HEK293 (cell line): ENCODE results near the gene ANKRD31.

Experiments
- GFI1B ChIP-seq: fragments of 450-650 bp; formaldehyde crosslinking; IDR thresholded peaks from 2 replicates; pipeline ENCODE4 v1.5.1; 2016; ENCODE audit warnings: missing biosample characterization, missing genetic modification characterization
- GLI4 ChIP-seq: fragments of 450-650 bp; formaldehyde crosslinking; IDR thresholded peaks from 2 replicates; pipeline ENCODE4 v1.5.1; 2016; ENCODE audit warnings: missing biosample characterization, missing genetic modification characterization
- KLF10 ChIP-seq: fragments of 450-650 bp; IDR thresholded peaks from 2 replicates; pipeline ENCODE4 v1.5.1; 2018; ENCODE audit warnings: missing biosample characterization, mild to moderate bottlenecking, missing genetic modification characterization
- KLF7 ChIP-seq: fragments of 450-650 bp; formaldehyde crosslinking; IDR thresholded peaks from 2 replicates; pipeline ENCODE4 v1.5.1; 2016; ENCODE audit warnings: missing biosample characterization, missing genetic modification characterization, borderline replicate concordance
- PRDM6 ChIP-seq: fragments of 450-650 bp; formaldehyde crosslinking; IDR thresholded peaks from 2 replicates; pipeline ENCODE4 v1.5.1; 2017; ENCODE audit warnings: missing biosample characterization, missing genetic modification characterization
- REPIN1 ChIP-seq: fragments of 450-650 bp; formaldehyde crosslinking; IDR thresholded peaks from 2 replicates; pipeline ENCODE4 v1.5.1; 2017; ENCODE audit warnings: missing biosample characterization, missing genetic modification characterization, low read depth
- SCRT1 ChIP-seq: fragments of 450-650 bp; formaldehyde crosslinking; IDR thresholded peaks from 2 replicates; pipeline ENCODE4 v1.5.1; 2016; ENCODE audit warnings: missing biosample characterization, missing genetic modification characterization, borderline replicate concordance
- WT1 ChIP-seq: fragments of 450-650 bp; formaldehyde crosslinking; IDR thresholded peaks from 2 replicates; pipeline ENCODE4 v1.5.1; 2016; ENCODE audit warnings: missing biosample characterization, missing genetic modification characterization
- ZBTB1 ChIP-seq: fragments of 450-650 bp; formaldehyde crosslinking; IDR thresholded peaks from 2 replicates; pipeline ENCODE4 v1.5.1; 2016; ENCODE audit warnings: missing biosample characterization, missing genetic modification characterization
- ZFHX2 ChIP-seq: fragments of 450-650 bp; formaldehyde crosslinking; conservative IDR thresholded peaks from 2 replicates; pipeline ENCODE4 v1.5.1; 2016; ENCODE audit warnings: missing biosample characterization, missing genetic modification characterization
- ZNF148 ChIP-seq: fragments of 450-650 bp; formaldehyde crosslinking; IDR thresholded peaks from 2 replicates; pipeline ENCODE4 v1.5.0; 2017; ENCODE audit warnings: missing biosample characterization, missing genetic modification characterization, borderline replicate concordance
- ZNF169 ChIP-seq: fragments of 450-650 bp; formaldehyde crosslinking; IDR thresholded peaks from 2 replicates; pipeline ENCODE4 v1.5.1; 2016; ENCODE audit warnings: missing biosample characterization, missing genetic modification characterization
- ZNF239 ChIP-seq: fragments of 450-650 bp; formaldehyde crosslinking; IDR thresholded peaks from 2 replicates; pipeline ENCODE4 v1.5.1; 2016; ENCODE audit warnings: missing biosample characterization, missing genetic modification characterization
- ZNF274 ChIP-seq, 2 experiments: fragments of 200-500 bp in 1 of 2; fragments of 450-650 bp in 1 of 2; sonication (Bioruptor generic) in 1 of 2; formaldehyde crosslinking in 1 of 2; IDR thresholded peaks; 2 replicates each; pipeline versions ENCODE4 v1.5.1 to v1.6.1; 2014 to 2016; ENCODE audit warnings: borderline replicate concordance in 1 of 2, inconsistent platforms in 1 of 2, low read length in 1 of 2, missing biosample characterization in 1 of 2, missing genetic modification characterization in 1 of 2
- ZNF311 ChIP-seq: fragments of 450-650 bp; formaldehyde crosslinking; IDR thresholded peaks from 2 replicates; pipeline ENCODE4 v1.5.1; 2017; ENCODE audit warnings: missing biosample characterization, missing genetic modification characterization, borderline replicate concordance
- ZNF473 ChIP-seq: fragments of 450-650 bp; formaldehyde crosslinking; IDR thresholded peaks from 2 replicates; pipeline ENCODE4 v1.5.1; 2017; ENCODE audit warnings: missing biosample characterization, missing genetic modification characterization
- ZNF555 ChIP-seq: fragments of 450-650 bp; formaldehyde crosslinking; conservative IDR thresholded peaks from 2 replicates; pipeline ENCODE4 v1.5.1; 2017; ENCODE audit warnings: missing biosample characterization, mild to moderate bottlenecking, missing genetic modification characterization, inconsistent platforms
- ZNF571 ChIP-seq: fragments of 450-650 bp; formaldehyde crosslinking; IDR thresholded peaks from 2 replicates; pipeline ENCODE4 v1.5.0; 2017; ENCODE audit warnings: missing biosample characterization, missing genetic modification characterization
- ZNF600 ChIP-seq: fragments of 450-650 bp; formaldehyde crosslinking; IDR thresholded peaks from 2 replicates; pipeline ENCODE4 v1.5.1; 2016; ENCODE audit warnings: missing biosample characterization, missing genetic modification characterization
- ZNF610 ChIP-seq: fragments of 450-650 bp; formaldehyde crosslinking; IDR thresholded peaks from 2 replicates; pipeline ENCODE4 v1.5.1; 2016; ENCODE audit warnings: missing biosample characterization, missing genetic modification characterization, borderline replicate concordance
- ZNF645 ChIP-seq: fragments of 450-650 bp; formaldehyde crosslinking; IDR thresholded peaks from 2 replicates; pipeline ENCODE4; 2016; ENCODE audit warnings: missing biosample characterization, missing genetic modification characterization
- ZNF670 ChIP-seq: fragments of 450-650 bp; formaldehyde crosslinking; IDR thresholded peaks from 2 replicates; pipeline ENCODE4 v1.5.1; 2016; ENCODE audit warnings: missing biosample characterization, missing genetic modification characterization, low read depth
- ZNF707 ChIP-seq: fragments of 450-650 bp; formaldehyde crosslinking; IDR thresholded peaks from 2 replicates; pipeline ENCODE4 v1.5.1; 2016; ENCODE audit warnings: missing biosample characterization, missing genetic modification characterization
- ZXDB ChIP-seq: fragments of 450-650 bp; formaldehyde crosslinking; IDR thresholded peaks from 2 replicates; pipeline ENCODE4 v1.5.1; 2016; ENCODE audit warnings: missing biosample characterization, missing genetic modification characterization
- TF ChIP-seq, protein P1 (sequence below): fragments of 450-650 bp; formaldehyde crosslinking; IDR thresholded peaks from 2 replicates; pipeline ENCODE4 v1.5.1; 2016; ENCODE audit warnings: missing biosample characterization, missing genetic modification characterization
- TF ChIP-seq, protein P2 (sequence below): fragments of 450-650 bp; IDR thresholded peaks from 2 replicates; pipeline ENCODE4 v1.5.1; 2018; ENCODE audit warnings: missing biosample characterization, mild to moderate bottlenecking, missing genetic modification characterization
- TF ChIP-seq, protein P3 (sequence below): fragments of 450-650 bp; formaldehyde crosslinking; IDR thresholded peaks from 2 replicates; pipeline ENCODE4 v1.5.1; 2017; ENCODE audit warnings: missing biosample characterization, missing genetic modification characterization

ANKRD31 gene

DNA sequence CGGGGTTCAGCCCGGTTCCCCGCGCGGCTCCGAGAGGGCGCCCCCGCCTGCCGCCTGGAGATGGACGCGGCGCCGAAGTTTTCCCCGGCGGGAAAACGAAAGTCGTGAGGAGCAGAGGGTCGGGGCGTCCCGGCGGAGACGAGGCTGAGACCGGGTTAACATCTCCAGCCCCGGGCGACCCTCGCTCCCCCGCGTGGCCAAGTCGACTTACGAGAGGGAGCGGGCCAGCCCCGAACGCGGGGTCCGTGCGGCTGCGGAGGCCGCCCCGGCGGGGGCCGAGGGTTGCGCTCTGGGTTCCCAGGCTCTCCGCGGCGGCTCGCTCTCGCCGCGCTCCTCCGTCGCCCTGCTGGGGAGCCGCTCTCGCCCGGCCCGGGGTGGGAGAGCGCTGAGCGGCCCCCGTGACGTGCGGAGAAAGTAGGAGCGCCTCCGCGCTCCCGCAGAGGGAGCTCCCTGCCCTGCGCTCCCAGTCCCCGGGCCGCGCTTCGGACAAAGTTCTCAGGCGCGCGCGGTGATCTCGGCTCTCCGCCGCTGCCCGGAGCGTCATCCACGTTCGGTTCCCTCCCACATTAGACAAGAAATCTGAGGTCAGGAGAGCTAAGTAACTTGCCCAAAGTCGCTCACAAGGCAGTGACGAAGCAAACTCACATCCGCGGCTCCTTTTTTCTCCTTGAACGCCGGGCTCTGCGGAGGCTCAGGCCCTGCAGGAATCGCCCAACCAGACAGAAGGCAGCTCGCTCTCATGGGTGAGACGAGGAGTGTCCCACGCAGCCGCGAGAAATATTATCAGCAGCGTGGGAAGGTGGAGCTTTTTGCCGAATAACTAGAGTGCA lies 183.2 kb downstream of the ANKRD31 start (continued):
- TF ChIP-seq, protein P1, sequence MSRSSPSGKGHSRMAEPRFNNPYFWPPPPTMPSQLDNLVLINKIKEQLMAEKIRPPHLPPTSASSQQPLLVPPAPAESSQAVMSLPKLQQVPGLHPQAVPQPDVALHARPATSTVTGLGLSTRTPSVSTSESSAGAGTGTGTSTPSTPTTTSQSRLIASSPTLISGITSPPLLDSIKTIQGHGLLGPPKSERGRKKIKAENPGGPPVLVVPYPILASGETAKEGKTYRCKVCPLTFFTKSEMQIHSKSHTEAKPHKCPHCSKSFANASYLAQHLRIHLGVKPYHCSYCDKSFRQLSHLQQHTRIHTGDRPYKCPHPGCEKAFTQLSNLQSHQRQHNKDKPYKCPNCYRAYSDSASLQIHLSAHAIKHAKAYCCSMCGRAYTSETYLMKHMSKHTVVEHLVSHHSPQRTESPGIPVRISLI (tag by site-specific recombination) = no peak
- no peak for TF ChIP-seq ZNF571 (tag by site-specific recombination)
- TF ChIP-seq ZNF473 (tag by site-specific recombination) = no peak
- no peak for TF ChIP-seq ZNF645 (tag by site-specific recombination)
- TF ChIP-seq WT1 (tag by site-specific recombination) = no peak
- no peak for TF ChIP-seq GFI1B (tag by site-specific recombination)
- TF ChIP-seq ZBTB1 (tag by site-specific recombination) = no peak
- TF ChIP-seq ZNF239 (tag by site-specific recombination) = no peak
- TF ChIP-seq REPIN1 = no peak
- no peak for TF ChIP-seq ZNF311 (tag by site-specific recombination)
- TF ChIP-seq ZNF600 (tag by site-specific recombination) = 0 out of 2 replicates have a peak, but pooled peaks have one; percentile 41
- no peak for TF ChIP-seq ZNF670
- no peak for TF ChIP-seq GLI4 (tag by site-specific recombination)
- TF ChIP-seq ZNF148 (tag by site-specific recombination) = no peak
- TF ChIP-seq, protein P2, sequence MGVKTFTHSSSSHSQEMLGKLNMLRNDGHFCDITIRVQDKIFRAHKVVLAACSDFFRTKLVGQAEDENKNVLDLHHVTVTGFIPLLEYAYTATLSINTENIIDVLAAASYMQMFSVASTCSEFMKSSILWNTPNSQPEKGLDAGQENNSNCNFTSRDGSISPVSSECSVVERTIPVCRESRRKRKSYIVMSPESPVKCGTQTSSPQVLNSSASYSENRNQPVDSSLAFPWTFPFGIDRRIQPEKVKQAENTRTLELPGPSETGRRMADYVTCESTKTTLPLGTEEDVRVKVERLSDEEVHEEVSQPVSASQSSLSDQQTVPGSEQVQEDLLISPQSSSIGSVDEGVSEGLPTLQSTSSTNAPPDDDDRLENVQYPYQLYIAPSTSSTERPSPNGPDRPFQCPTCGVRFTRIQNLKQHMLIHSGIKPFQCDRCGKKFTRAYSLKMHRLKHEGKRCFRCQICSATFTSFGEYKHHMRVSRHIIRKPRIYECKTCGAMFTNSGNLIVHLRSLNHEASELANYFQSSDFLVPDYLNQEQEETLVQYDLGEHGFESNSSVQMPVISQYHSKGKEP (tag by site-specific recombination) = no peak
- no peak for TF ChIP-seq PRDM6 (tag by site-specific recombination)
- TF ChIP-seq ZNF555 (tag by site-specific recombination) = no peak
- TF ChIP-seq KLF10 = no peak
- TF ChIP-seq, protein P3, sequence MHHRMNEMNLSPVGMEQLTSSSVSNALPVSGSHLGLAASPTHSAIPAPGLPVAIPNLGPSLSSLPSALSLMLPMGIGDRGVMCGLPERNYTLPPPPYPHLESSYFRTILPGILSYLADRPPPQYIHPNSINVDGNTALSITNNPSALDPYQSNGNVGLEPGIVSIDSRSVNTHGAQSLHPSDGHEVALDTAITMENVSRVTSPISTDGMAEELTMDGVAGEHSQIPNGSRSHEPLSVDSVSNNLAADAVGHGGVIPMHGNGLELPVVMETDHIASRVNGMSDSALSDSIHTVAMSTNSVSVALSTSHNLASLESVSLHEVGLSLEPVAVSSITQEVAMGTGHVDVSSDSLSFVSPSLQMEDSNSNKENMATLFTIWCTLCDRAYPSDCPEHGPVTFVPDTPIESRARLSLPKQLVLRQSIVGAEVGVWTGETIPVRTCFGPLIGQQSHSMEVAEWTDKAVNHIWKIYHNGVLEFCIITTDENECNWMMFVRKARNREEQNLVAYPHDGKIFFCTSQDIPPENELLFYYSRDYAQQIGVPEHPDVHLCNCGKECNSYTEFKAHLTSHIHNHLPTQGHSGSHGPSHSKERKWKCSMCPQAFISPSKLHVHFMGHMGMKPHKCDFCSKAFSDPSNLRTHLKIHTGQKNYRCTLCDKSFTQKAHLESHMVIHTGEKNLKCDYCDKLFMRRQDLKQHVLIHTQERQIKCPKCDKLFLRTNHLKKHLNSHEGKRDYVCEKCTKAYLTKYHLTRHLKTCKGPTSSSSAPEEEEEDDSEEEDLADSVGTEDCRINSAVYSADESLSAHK (tag by site-specific recombination) = no peak
- TF ChIP-seq ZFHX2 = peak; percentile 44
- TF ChIP-seq SCRT1 = no peak
- TF ChIP-seq ZNF169 = no peak
- no peak for TF ChIP-seq ZNF274 (IDR thresholded peaks at IDR 0.05; ENCODE audit: low read length)
- TF ChIP-seq ZNF274 (tag by site-specific recombination; IDR thresholded peaks at IDR 0.05; ENCODE audit: borderline replicate concordance) = no peak
- 0 out of 2 replicates have a peak, but pooled peaks have one; percentile 22 for TF ChIP-seq ZXDB (tag by site-specific recombination)
- no peak for TF ChIP-seq ZNF610 (tag by site-specific recombination)
- TF ChIP-seq KLF7 = no peak
- TF ChIP-seq ZNF707 (tag by site-specific recombination) = no peak
